Measurements from ENCODE around the gene COPZ2.

DNA sequence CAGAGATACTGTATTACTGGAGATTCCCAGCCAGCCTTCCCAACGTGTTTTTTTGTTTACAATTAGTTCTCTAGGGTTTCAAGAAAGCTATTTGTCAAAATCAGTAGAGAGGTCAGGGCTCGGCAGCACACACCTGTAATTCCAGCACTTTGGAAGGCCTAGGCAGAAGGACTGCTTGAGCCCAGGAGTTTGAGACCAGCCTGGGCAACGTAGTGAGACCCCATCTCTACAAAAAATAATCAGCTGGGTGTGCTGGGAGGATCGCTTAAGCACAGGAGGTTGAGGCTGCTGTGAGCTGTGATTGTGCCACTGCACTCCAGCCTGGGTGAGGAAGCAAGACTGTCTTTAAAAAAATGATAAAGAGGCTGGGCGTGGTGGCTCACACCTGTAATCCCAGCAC, 44.3 kb upstream of the COPZ2 start:
- TF ChIP-seq CTCF (IDR thresholded peaks at IDR 0.05) (no peak), POLR2A (IDR thresholded peaks at IDR 0.05) (no peak)
